Lower leg skin (tissue), 3 donors: ENCODE results near the gene RIOK3.

Source experiments
- CTCF ChIP-seq, 3 donors: fragments of 450-650 bp; IDR thresholded peaks; one replicate each; pipeline ENCODE4 v1.5.1; 2016; ENCODE audit warnings: antibody characterized with exemption in 3 of 3, mild to moderate bottlenecking in 3 of 3, moderate library complexity in 2 of 3
- POLR2A ChIP-seq, 2 donors: fragments of 450-650 bp; IDR thresholded peaks; one replicate each; pipeline ENCODE4 v1.6.1; 2016 to 2017; ENCODE audit warnings: antibody characterized with exemption in 2 of 2, mild to moderate bottlenecking in 1 of 2, moderate library complexity in 1 of 2

GRCh38 chr18:23530195-23530594 lies 77.1 kb downstream of the RIOK3 start:
- TF ChIP-seq CTCF (IDR thresholded peaks at IDR 0.05) = no peak
- no peak for TF ChIP-seq POLR2A (IDR thresholded peaks at IDR 0.05)
